K562 (cell line): ENCODE data around the gene USP48. TPM values are rescaled to one million over a fixed set of nuclear protein-coding genes. Genes with fewer than 3 reads are reported as not detected.

ENCODE experiments used
- ATAC-seq: fragments of 200-7000 bp; cut with Tn5 transposase; 3 replicates; pipeline ENCODE4 v1.9.1; 2020; ENCODE audit warnings: moderate library complexity
- BruUV-seq: library from RNA; stranded (reverse); fragments of 400-500 nt; replicated peaks from 2 replicates; lab custom pipeline; 2021; lab: Mats Ljungman, UMichigan
- CTCF ChIA-PET: fragments of 300-600 bp; formaldehyde crosslinking; extraction: SDS; loops from one replicate; lab custom pipeline; 2021; ENCODE audit warnings: low intra/inter-chr PET ratio; lab: Yijun Ruan, JAX
- POLR2A ChIA-PET: fragments of 300-600, 350-650 bp; sonication (Branson Sonifier 250); formaldehyde crosslinking; extraction: SDS; loops from one replicate; lab custom pipeline; 2021; ENCODE audit warnings: antibody characterized with exemption, inconsistent platforms; lab: Yijun Ruan, JAX
- DNase-seq, 4 experiments: peaks; one replicate each; pipeline versions ENCODE4 v3.0.0 to v3.0.0-alpha.2; 2011 to 2018; ENCODE audit warnings: low spot score in 3 of 4, mixed read lengths in 3 of 4; ENCODE audit errors: extremely low read depth in 1 of 4
- FAIRE-seq: peaks from 2 replicates; lab custom pipeline; 2011; peaks lifted over from hg19 to GRCh38; lab: Jason Lieb, UNC
- H2AFZ ChIP-seq: 2 replicates; pipeline ENCODE4 v1.6.0; 2011; ENCODE audit warnings: low read depth, low read length, control low read depth, inconsistent platforms
- H3K27ac ChIP-seq: fragments of 200-600 bp; 3 replicates; pipeline ENCODE4 v1.8.0; 2011; ENCODE audit warnings: low read depth, mild to moderate bottlenecking, control low read depth, inconsistent platforms, low read length, moderate library complexity, mixed read lengths; ENCODE audit errors: extremely low read depth
- H3K27me3 ChIP-seq, 2 experiments: fragments of 300-600 bp in 1 of 2; 2 replicates in 1 of 2; 3 replicates in 1 of 2; pipeline versions ENCODE4 v1.6.0 to v1.8.0; 2011; ENCODE audit warnings: inconsistent platforms in 2 of 2, low read length in 2 of 2, mild to moderate bottlenecking in 1 of 2, mixed read lengths in 1 of 2, moderate library complexity in 1 of 2; ENCODE audit not compliant: control insufficient read depth in 2 of 2, insufficient read depth in 2 of 2
- H3K36me3 ChIP-seq: fragments of 300-600 bp; 3 replicates; pipeline ENCODE4 v1.8.0; 2011; ENCODE audit warnings: mild to moderate bottlenecking, low read length, inconsistent platforms; ENCODE audit not compliant: control insufficient read depth, insufficient read depth
- H3K4me1 ChIP-seq, 2 experiments: fragments of 200-600 bp in 1 of 2; replicated peaks in 1 of 2; 2 replicates in 1 of 2; 3 replicates in 1 of 2; pipeline versions ENCODE4 v1.5.1 to v1.8.0; 2011; ENCODE audit warnings: inconsistent platforms in 2 of 2, low read length in 2 of 2, mild to moderate bottlenecking in 1 of 2, mixed read lengths in 1 of 2, moderate library complexity in 1 of 2; ENCODE audit not compliant: control insufficient read depth in 2 of 2, insufficient read depth in 2 of 2
- H3K4me2 ChIP-seq: 2 replicates; pipeline ENCODE4 v1.6.1; 2011; ENCODE audit warnings: low read length, control low read depth, inconsistent platforms, mixed read lengths; ENCODE audit not compliant: insufficient read depth
- H3K4me3 ChIP-seq: fragments of 200-600 bp; sonication (generic), shearing (Covaris generic); 2 replicates; pipeline ENCODE4 v1.5.1; 2016; ENCODE audit warnings: control low read depth, inconsistent platforms
- H3K79me2 ChIP-seq: fragments of 200-600 bp; 3 replicates; pipeline ENCODE4 v1.8.0; 2011; ENCODE audit warnings: low read length, inconsistent platforms; ENCODE audit not compliant: control insufficient read depth, insufficient read depth
- H3K9ac ChIP-seq, 2 experiments: 2 replicates each; pipeline versions ENCODE4 v1.6.0 to v1.6.1; 2011; ENCODE audit warnings: low read depth in 2 of 2, low read length in 2 of 2, control low read depth in 1 of 2, inconsistent platforms in 1 of 2, mild to moderate bottlenecking in 1 of 2, mixed read lengths in 1 of 2; ENCODE audit not compliant: insufficient read depth in 1 of 2
- H3K9me1 ChIP-seq: one replicate; pipeline ENCODE4 v1.6.0; 2011; ENCODE audit warnings: inconsistent platforms, mild to moderate bottlenecking, low read length, moderate library complexity; ENCODE audit not compliant: control insufficient read depth, insufficient read depth
- H3K9me3 ChIP-seq: replicated peaks from 2 replicates; pipeline ENCODE4 v1.5.1; 2011; ENCODE audit warnings: low read depth, low read length, inconsistent platforms; ENCODE audit not compliant: control insufficient read depth, insufficient read depth
- H4K20me1 ChIP-seq: replicated peaks from 2 replicates; pipeline ENCODE4 v1.6.1; 2011; ENCODE audit warnings: low read length, inconsistent platforms, mixed read lengths; ENCODE audit not compliant: control insufficient read depth, insufficient read depth
- E4F1 ChIP-seq: fragments of 250-450 bp; sonication (Bioruptor Pico); IDR thresholded peaks from 2 replicates; pipeline ENCODE4 v1.5.0; 2021; ENCODE audit warnings: mild to moderate bottlenecking, borderline replicate concordance
- GATAD2B ChIP-seq: fragments of 450-650 bp; IDR thresholded peaks from 2 replicates; pipeline ENCODE4 v1.6.1; 2017; ENCODE audit warnings: mild to moderate bottlenecking, borderline replicate concordance
- HBP1 ChIP-seq: fragments of 450-650 bp; formaldehyde crosslinking; IDR thresholded peaks from 2 replicates; pipeline ENCODE4 v1.4.0; 2022; ENCODE audit warnings: missing genetic modification characterization
- HNRNPL ChIP-seq: fragments of 200-400 bp; formaldehyde crosslinking; IDR thresholded peaks from 2 replicates; pipeline ENCODE4 v1.6.1; 2017; ENCODE audit warnings: low read depth, mild to moderate bottlenecking, low read length
- RBM22 ChIP-seq: fragments of 200-400 bp; formaldehyde crosslinking; IDR thresholded peaks from 2 replicates; pipeline ENCODE4 v1.6.1; 2018; ENCODE audit warnings: low read length, low read depth; ENCODE audit not compliant: poor library complexity, severe bottlenecking
- SMARCA5 ChIP-seq: fragments of 450-650 bp; IDR thresholded peaks from 2 replicates; pipeline ENCODE4 v1.6.1; 2016
- TRIM24 ChIP-seq, 2 experiments: fragments of 450-650 bp; IDR thresholded peaks; 2 replicates each; pipeline ENCODE4 v1.6.1; 2016
- ZNF239 ChIP-seq: fragments of 250-450 bp; sonication (Bioruptor Pico); IDR thresholded peaks from 2 replicates; pipeline ENCODE4 v1.4.0; 2020; ENCODE audit warnings: mild to moderate bottlenecking
- WGBS: fragments of 100-300 bp; shearing (Covaris generic); methylation state at CpG from one replicate; pipeline ENCODE4 v1.1.6; 2016; ENCODE audit warnings: low coverage, mixed read lengths; ENCODE audit not compliant: insufficient coverage; ENCODE audit errors: missing lambda C conversion rate; 5-methylcytosine and 5-hydroxymethylcytosine counted together
- in situ Hi-C: fragments of 300-500 bp; cut with MboI; formaldehyde crosslinking; loops from 4 replicates; pipeline ENCODE4 v1.15.0; 2018; ENCODE audit warnings: inconsistent platforms, mixed read lengths
- intact Hi-C: fragments of 100-400 bp; cut with micrococcal nuclease; formaldehyde crosslinking; loops from 2 replicates; pipeline ENCODE4 v1.14.2; 2022
- polyA plus RNA-seq, 8 experiments: library from polyadenylated mRNA; depleted of rRNA in 4 of 8; stranded (reverse) in 5 of 8; unstranded in 3 of 8; fragments of >200 nt; fragmentation: Nextera tagmentation in 2 of 8; fragmentation: Illumina TruSeq in 1 of 8; extraction: Ambion mirVana in 2 of 8; extraction: Trizol in 1 of 8; gene quantifications; 2 replicates each; pipeline versions ENCODE4 v1.2.1 to v1.2.3, GENCODE V29; 2011 to 2014; ENCODE audit warnings: inconsistent platforms in 1 of 8, missing spikeins in 1 of 8
- total RNA-seq, 7 experiments: library from RNA; depleted of rRNA in 6 of 7; stranded (reverse); fragments of >200 nt in 6 of 7; fragmentation: Illumina TruSeq in 2 of 7; extraction: Trizol in 2 of 7; gene quantifications; 2 replicates each; pipeline versions ENCODE4 v1.2.1 to v1.2.3, GENCODE V29; 2011 to 2021; ENCODE audit warnings: low replicate concordance in 1 of 7

USP48 gene
- total and polyA plus RNA-seq, 9 of the 15 experiments (the other 6 are each of a cell fraction or from before 2014, with no cell fraction given), result 23.3 to 123 (median 106) TPM

- TF ChIP-seq HBP1, result no peak
- no peak for TF ChIP-seq ZNF239 (CRISPR knock-in tag)
- 0 out of 2 replicates have a peak, but pooled peaks have one; percentile 33 for TF ChIP-seq SMARCA5
- no peak for TF ChIP-seq TRIM24 (IDR thresholded peaks at IDR 0.05)
- 0 out of 2 replicates have a peak, but pooled peaks have one; percentile 33 for TF ChIP-seq HNRNPL
These were observed 45.7 kb upstream of the USP48 start (continued) for GRCh38 chr1:21828506-21829210.

GRCh38 chr1:21828075-21828474 lies 45.1 kb upstream of the USP48 start:
- no peak overlapping the region for H3K27ac ChIP-seq
- no peaks in the 10 kb centered on the region for H4K20me1 ChIP-seq
- in situ Hi-C loops (no loop called here), intact Hi-C loops (no loop called here)
- 89% methylated on average over 13 of the region's 13 CpGs for WGBS
- BruUV-seq, result no TSS peak
- no peak for DNase-seq
- 0 out of 4 replicates have a peak overlapping the region, but pooled peaks of 1 of the 2 experiments have one; percentile 4 for H3K9ac ChIP-seq
- peaks cover 0 to 40% of the 10 kb centered on the region in 2 experiments; a peak in 2 of 5 replicates for H3K4me1 ChIP-seq
- no peaks in the 10 kb centered on the region for H3K9me3 ChIP-seq
- CTCF ChIA-PET, result no interaction called here
- POLR2A ChIA-PET, result no interaction called here
- ATAC-seq, result no peak
- H3K4me3 ChIP-seq, result no peak overlapping the region
- H3K9me1 ChIP-seq, result peaks cover 5% of the 10 kb centered on the region
- no peak overlapping the region for H3K4me2 ChIP-seq
- TF ChIP-seq HNRNPL, result peak; percentile 71; the same call in 1 of the 2 replicates
- no peak for TF ChIP-seq E4F1
- TF ChIP-seq RBM22, result peak; percentile 27
- no peak for TF ChIP-seq GATAD2B
- peaks cover 88% of the 10 kb centered on the region; the same call in 2 of the 3 replicates for H3K36me3 ChIP-seq
- FAIRE-seq, result no peak
- no peaks in the 10 kb centered on the region for H3K27me3 ChIP-seq
- H3K79me2 ChIP-seq, result no peaks in the 10 kb centered on the region
- no peak overlapping the region for H2AFZ ChIP-seq
